Endodermal cell (in vitro differentiated cells): Measurements from ENCODE around the gene PDZD4. TPM values are rescaled to one million over a fixed set of nuclear protein-coding genes. Genes with fewer than 3 reads are reported as not detected.

ENCODE experiments used
- DNase-seq: peaks from one replicate; pipeline ENCODE4 v3.0.0-alpha.2; 2017
- H3K27ac ChIP-seq: 2 replicates; pipeline ENCODE4 v1.5.1; 2013; ENCODE audit warnings: mild to moderate bottlenecking, low read depth, low read length, moderate library complexity
- H3K27me3 ChIP-seq: 2 replicates; pipeline ENCODE4 v1.6.1; 2013; ENCODE audit warnings: mild to moderate bottlenecking, low read length, moderate library complexity; ENCODE audit not compliant: insufficient read depth, control insufficient read depth, poor library complexity, severe bottlenecking
- H3K36me3 ChIP-seq: 2 replicates; pipeline ENCODE4 v1.7.0; 2013; ENCODE audit warnings: mild to moderate bottlenecking, low read length, moderate library complexity; ENCODE audit not compliant: control insufficient read depth, insufficient read depth
- H3K4me1 ChIP-seq: one replicate; pipeline ENCODE4 v1.7.0; 2013; ENCODE audit warnings: low read length; ENCODE audit not compliant: control insufficient read depth, insufficient read depth
- H3K4me3 ChIP-seq: 2 replicates; pipeline ENCODE4 v1.5.1; 2013; ENCODE audit warnings: mild to moderate bottlenecking, low read length, moderate library complexity
- H3K9ac ChIP-seq: 2 replicates; pipeline ENCODE4 v1.6.1; 2013; ENCODE audit warnings: mild to moderate bottlenecking, low read length, moderate library complexity; ENCODE audit not compliant: poor library complexity, severe bottlenecking; ENCODE audit errors: extremely low read depth
- H3K9me3 ChIP-seq: 2 replicates; pipeline ENCODE4 v1.6.1; 2013; ENCODE audit warnings: mild to moderate bottlenecking, low read length, moderate library complexity; ENCODE audit not compliant: control insufficient read depth
- H3K27ac Mint-ChIP-seq: 2 replicates; pipeline ENCODE4 v1.8.0; 2020; ENCODE audit warnings: mixed read lengths
- H3K27me3 Mint-ChIP-seq: 2 replicates; pipeline ENCODE4 v1.8.0; 2021; ENCODE audit warnings: mild to moderate bottlenecking, mixed read lengths; ENCODE audit not compliant: insufficient read depth
- H3K36me3 Mint-ChIP-seq: 2 replicates; pipeline ENCODE4 v1.8.0; 2020; ENCODE audit warnings: low read depth, mixed read lengths
- H3K4me1 Mint-ChIP-seq: 2 replicates; pipeline ENCODE4 v1.8.0; 2020; ENCODE audit warnings: mixed read lengths
- H3K4me3 Mint-ChIP-seq: 2 replicates; pipeline ENCODE4 v1.8.0; 2020; ENCODE audit warnings: mild to moderate bottlenecking, moderate library complexity, mixed read lengths
- H3K9me3 Mint-ChIP-seq: 2 replicates; pipeline ENCODE4 v1.8.0; 2020; ENCODE audit warnings: mild to moderate bottlenecking, mixed read lengths
- CTCF ChIP-seq: fragments of 200-600 bp; sonication (generic); conservative IDR thresholded peaks from 2 replicates; pipeline ENCODE4 v1.5.0; 2021; ENCODE audit warnings: antibody characterized with exemption, mild to moderate bottlenecking
- WGBS, 2 experiments: methylation state at CpG; one replicate each; pipeline versions ENCODE4 v1.1.5 to v1.1.7; 2013; ENCODE audit warnings: missing lambda C conversion rate in 2 of 2, mixed read lengths in 1 of 2; ENCODE audit not compliant: insufficient coverage in 1 of 2, insufficient read length in 1 of 2; 5-methylcytosine and 5-hydroxymethylcytosine counted together
- total RNA-seq, 2 donors: library from RNA; stranded (reverse); fragmentation: NEBNext Ultra II Directional in 1 of 2; extraction: Animal tissue kit (Norgen Biotek cat#: 25700) in 1 of 2; gene quantifications; 2 replicates in 1 of 2; 3 replicates in 1 of 2; pipeline ENCODE4 v1.2.1, GENCODE V29; 2021

Gene PDZD4
- total RNA-seq, 2 donors from 2014 or later = 30.1 to 68.3 TPM

- Histone ChIP-seq H3K36me3 (no peaks in the 10 kb centered on the region), H3K4me1 (no peaks in the 10 kb centered on the region), H3K9ac (no peak overlapping the region), H3K4me3 (no peak overlapping the region), H3K27me3 (no peaks in the 10 kb centered on the region), H3K27ac (no peak overlapping the region), H3K9me3 (no peaks in the 10 kb centered on the region)
- H3K27ac Mint-ChIP-seq = no peak overlapping the region
- peaks cover 11% of the 10 kb centered on the region for H3K4me1 Mint-ChIP-seq
- peaks cover 2% of the 10 kb centered on the region for H3K36me3 Mint-ChIP-seq
- no peak for DNase-seq
- peaks cover 71% of the 10 kb centered on the region for H3K9me3 Mint-ChIP-seq
- no peak for TF ChIP-seq CTCF
- H3K27me3 Mint-ChIP-seq = no peaks in the 10 kb centered on the region
- no peak overlapping the region for H3K4me3 Mint-ChIP-seq
- WGBS, 2 experiments = 82% methylated on average over 2 of the region's 2 CpGs; no CpG with 5 or more reads in 1 of the 2 experiments
These were observed 27.1 kb upstream of the PDZD4 start for GRCh38 chrX:153857348-153857903.

- Histone ChIP-seq H3K4me3 (no peak overlapping the region), H3K9ac (no peak overlapping the region), H3K4me1 (no peaks in the 10 kb centered on the region), H3K27me3 (no peaks in the 10 kb centered on the region), H3K27ac (no peak overlapping the region), H3K36me3 (no peaks in the 10 kb centered on the region), H3K9me3 (no peaks in the 10 kb centered on the region)
- peak; percentile 57 for TF ChIP-seq CTCF
- Mint-ChIP-seq H3K4me3 (no peak overlapping the region), H3K27ac (no peak overlapping the region), H3K4me1 (peaks cover 11% of the 10 kb centered on the region), H3K27me3 (no peaks in the 10 kb centered on the region), H3K36me3 (no peaks in the 10 kb centered on the region), H3K9me3 (peaks cover 74% of the 10 kb centered on the region)
- WGBS, 2 experiments = 70 to 92% methylated on average over 2 to 9 of the region's 9 CpGs
- DNase-seq = peak; percentile 61
These were observed 24.4 kb upstream of the PDZD4 start for GRCh38 chrX:153854702-153855101.

- no peaks in the 10 kb centered on the region for H3K27me3 Mint-ChIP-seq
- Histone ChIP-seq H3K9ac (no peak overlapping the region), H3K27ac (no peak overlapping the region), H3K36me3 (no peaks in the 10 kb centered on the region), H3K27me3 (no peaks in the 10 kb centered on the region), H3K9me3 (no peaks in the 10 kb centered on the region), H3K4me1 (no peaks in the 10 kb centered on the region), H3K4me3 (no peak overlapping the region)
- no peak overlapping the region for H3K27ac Mint-ChIP-seq
- DNase-seq = no peak
- peaks cover 11% of the 10 kb centered on the region for H3K4me1 Mint-ChIP-seq
- no peak overlapping the region for H3K4me3 Mint-ChIP-seq
- H3K9me3 Mint-ChIP-seq = peaks cover 75% of the 10 kb centered on the region
- WGBS, 2 experiments = 92 to 100% methylated on average over 2 to 3 of the region's 3 CpGs
- TF ChIP-seq CTCF = no peak
- no peaks in the 10 kb centered on the region for H3K36me3 Mint-ChIP-seq
These were observed 23.5 kb upstream of the PDZD4 start for GRCh38 chrX:153853902-153854267.
